CD14-positive monocyte (primary cell): ENCODE results near the gene UMPS. TPM values are rescaled to one million over a fixed set of nuclear protein-coding genes. Genes with fewer than 3 reads are reported as not detected.

Experiments used
- DNase-seq, 3 donors: peaks; one replicate each; pipeline ENCODE4 v3.0.0-alpha.2; 2011 to 2022
- H2AFZ ChIP-seq: 2 replicates; pipeline ENCODE4 v1.6.0; 2012; ENCODE audit warnings: mild to moderate bottlenecking, low read depth, low read length, inconsistent platforms; ENCODE audit not compliant: insufficient read depth, poor library complexity, severe bottlenecking
- H3K27ac ChIP-seq, 2 donors: 1 replicate in 1 of 2; 2 replicates in 1 of 2; pipeline ENCODE4 v1.5.1; 2012 to 2013; ENCODE audit warnings: low read length in 2 of 2, control low read depth in 1 of 2, inconsistent platforms in 1 of 2, low read depth in 1 of 2, mild to moderate bottlenecking in 1 of 2
- H3K27me3 ChIP-seq, 2 donors: one replicate each; pipeline versions ENCODE4 v1.6.0 to v1.6.1; 2011 to 2013; ENCODE audit warnings: low read length in 2 of 2; ENCODE audit not compliant: control insufficient read depth in 2 of 2, insufficient read depth in 2 of 2
- H3K36me3 ChIP-seq, 2 donors: replicated peaks in 1 of 2; 1 replicate in 1 of 2; 2 replicates in 1 of 2; pipeline versions ENCODE4 v1.5.1 to v1.6.1; 2012 to 2013; ENCODE audit warnings: low read length in 2 of 2, control low read depth in 1 of 2, inconsistent platforms in 1 of 2, mild to moderate bottlenecking in 1 of 2; ENCODE audit not compliant: insufficient read depth in 2 of 2, control insufficient read depth in 1 of 2
- H3K4me1 ChIP-seq, 2 donors: 1 replicate in 1 of 2; 2 replicates in 1 of 2; pipeline versions ENCODE4 v1.5.1 to v1.6.1; 2012 to 2013; ENCODE audit warnings: low read length in 2 of 2, control low read depth in 1 of 2, inconsistent platforms in 1 of 2, mild to moderate bottlenecking in 1 of 2, moderate library complexity in 1 of 2; ENCODE audit not compliant: insufficient read depth in 2 of 2, control insufficient read depth in 1 of 2
- H3K4me2 ChIP-seq: replicated peaks from 2 replicates; pipeline ENCODE3; 2012; ENCODE audit warnings: low read length, moderate library complexity, mild to moderate bottlenecking; ENCODE audit not compliant: poor library complexity, severe bottlenecking; ENCODE audit errors: extremely low read depth
- H3K4me3 ChIP-seq, 3 experiments: fragments of 200-600 bp in 1 of 3; sonication (generic) in 1 of 3; replicated peaks in 1 of 3; 1 replicate in 2 of 3; 2 replicates in 1 of 3; pipeline ENCODE4 v1.5.1; 2011 to 2013; ENCODE audit warnings: low read length in 3 of 3, mild to moderate bottlenecking in 3 of 3, control low read depth in 2 of 3, low read depth in 2 of 3, inconsistent platforms in 1 of 3, moderate library complexity in 1 of 3
- H3K79me2 ChIP-seq: 2 replicates; pipeline ENCODE4 v1.6.0; 2012; ENCODE audit warnings: mild to moderate bottlenecking, control low read depth, inconsistent platforms, low read length, moderate library complexity; ENCODE audit not compliant: insufficient read depth
- H3K9ac ChIP-seq: 2 replicates; pipeline ENCODE4 v1.6.0; 2017; ENCODE audit warnings: low read length, mild to moderate bottlenecking; ENCODE audit not compliant: insufficient read depth, poor library complexity, severe bottlenecking
- H3K9me3 ChIP-seq, 2 donors: replicated peaks in 1 of 2; 1 replicate in 1 of 2; 2 replicates in 1 of 2; pipeline versions ENCODE4 v1.5.1 to v1.6.1; 2012 to 2013; ENCODE audit warnings: low read length in 2 of 2, control low read depth in 1 of 2; ENCODE audit not compliant: control insufficient read depth in 1 of 2, insufficient read depth in 1 of 2
- H4K20me1 ChIP-seq: 2 replicates; pipeline ENCODE4 v1.6.0; 2012; ENCODE audit warnings: mild to moderate bottlenecking, low read length, control low read depth, moderate library complexity; ENCODE audit not compliant: insufficient read depth
- H3K27ac Mint-ChIP-seq, 7 donors: one replicate each; pipeline ENCODE4 v1.8.0; 2020; ENCODE audit warnings: mild to moderate bottlenecking in 7 of 7, mixed read lengths in 7 of 7, moderate library complexity in 6 of 7, inconsistent platforms in 2 of 7
- H3K27me3 Mint-ChIP-seq, 3 donors: one replicate each; pipeline ENCODE4 v1.8.0; 2021 to 2022; ENCODE audit warnings: low read depth in 3 of 3, mild to moderate bottlenecking in 3 of 3, mixed read lengths in 3 of 3, moderate library complexity in 3 of 3, inconsistent platforms in 1 of 3
- H3K36me3 Mint-ChIP-seq, 2 donors: one replicate each; pipeline ENCODE4 v1.8.0; 2020; ENCODE audit warnings: mixed read lengths in 2 of 2, inconsistent platforms in 1 of 2, mild to moderate bottlenecking in 1 of 2
- H3K4me1 Mint-ChIP-seq: one replicate; pipeline ENCODE4 v1.8.0; 2020; ENCODE audit warnings: mild to moderate bottlenecking, mixed read lengths
- H3K4me3 Mint-ChIP-seq, 2 donors: one replicate each; pipeline ENCODE4 v1.8.0; 2020; ENCODE audit warnings: mild to moderate bottlenecking in 2 of 2, mixed read lengths in 2 of 2, moderate library complexity in 1 of 2
- H3K9me3 Mint-ChIP-seq, 7 donors: one replicate each; pipeline ENCODE4 v1.8.0; 2020 to 2022; ENCODE audit warnings: mixed read lengths in 7 of 7, mild to moderate bottlenecking in 6 of 7, moderate library complexity in 6 of 7, inconsistent platforms in 2 of 7
- CTCF ChIP-seq: fragments of 200-600 bp; IDR thresholded peaks from one replicate; pipeline ENCODE4 v1.8.0; 2022; ENCODE audit warnings: antibody characterized with exemption, mild to moderate bottlenecking
- WGBS: methylation state at CpG from one replicate; pipeline ENCODE4 v1.1.5; 2013; ENCODE audit warnings: missing lambda C conversion rate; ENCODE audit not compliant: insufficient coverage; 5-methylcytosine and 5-hydroxymethylcytosine counted together
- intact Hi-C, 2 donors: fragments of 100-400 bp; cut with micrococcal nuclease; formaldehyde crosslinking; loops; one replicate each; pipeline versions ENCODE4 v1.15.0 to v1.15.1; 2023
- polyA plus RNA-seq, 3 donors: library from polyadenylated mRNA; depleted of rRNA in 1 of 3; unstranded in 2 of 3; stranded (reverse) in 1 of 3; fragments of 300-500 nt in 2 of 3; fragments of >200 nt in 1 of 3; fragmentation: Illumina TruSeq in 2 of 3; gene quantifications; 1 replicate in 2 of 3; 2 replicates in 1 of 3; pipeline ENCODE4 v1.2.3, GENCODE V29; 2012 to 2021

The UMPS gene
- polyA plus RNA-seq, 3 donors, result 4.6 to 13.5 (median 9.1) TPM

- intact Hi-C loops, result no loop called here
- peaks cover under 1 to 8% of the 10 kb centered on the region in 2 donors for H3K27me3 ChIP-seq
- H3K9me3 Mint-ChIP-seq, result peaks cover 0 to 3% (median 0%) of the 10 kb centered on the region in 7 donors
- H4K20me1 ChIP-seq, result no peaks in the 10 kb centered on the region
- peaks cover 10 to 20% (median 19%) of the 10 kb centered on the region in 3 donors for H3K27me3 Mint-ChIP-seq
- H2AFZ ChIP-seq, result no peak overlapping the region
- WGBS, result 100% methylated on average over 4 of the region's 5 CpGs
- H3K27ac Mint-ChIP-seq, result no peak overlapping the region
- no peaks in the 10 kb centered on the region for H3K9me3 ChIP-seq
- no peak overlapping the region for H3K9ac ChIP-seq
- no peak overlapping the region for H3K4me2 ChIP-seq
- peaks cover 9 to 14% of the 10 kb centered on the region in 2 donors for H3K4me1 ChIP-seq
- H3K4me3 Mint-ChIP-seq, result no peak overlapping the region
- H3K36me3 ChIP-seq, result no peaks in the 10 kb centered on the region
- no peak overlapping the region for H3K4me3 ChIP-seq
- DNase-seq, result no peak
- no peak for TF ChIP-seq CTCF
- H3K79me2 ChIP-seq, result no peaks in the 10 kb centered on the region
- H3K36me3 Mint-ChIP-seq, result no peaks in the 10 kb centered on the region
- H3K27ac ChIP-seq, result no peak overlapping the region
- peaks cover 19% of the 10 kb centered on the region for H3K4me1 Mint-ChIP-seq
These were observed 46.6 kb downstream of the UMPS start for GRCh38 chr3:124776856-124777255.

DNA sequence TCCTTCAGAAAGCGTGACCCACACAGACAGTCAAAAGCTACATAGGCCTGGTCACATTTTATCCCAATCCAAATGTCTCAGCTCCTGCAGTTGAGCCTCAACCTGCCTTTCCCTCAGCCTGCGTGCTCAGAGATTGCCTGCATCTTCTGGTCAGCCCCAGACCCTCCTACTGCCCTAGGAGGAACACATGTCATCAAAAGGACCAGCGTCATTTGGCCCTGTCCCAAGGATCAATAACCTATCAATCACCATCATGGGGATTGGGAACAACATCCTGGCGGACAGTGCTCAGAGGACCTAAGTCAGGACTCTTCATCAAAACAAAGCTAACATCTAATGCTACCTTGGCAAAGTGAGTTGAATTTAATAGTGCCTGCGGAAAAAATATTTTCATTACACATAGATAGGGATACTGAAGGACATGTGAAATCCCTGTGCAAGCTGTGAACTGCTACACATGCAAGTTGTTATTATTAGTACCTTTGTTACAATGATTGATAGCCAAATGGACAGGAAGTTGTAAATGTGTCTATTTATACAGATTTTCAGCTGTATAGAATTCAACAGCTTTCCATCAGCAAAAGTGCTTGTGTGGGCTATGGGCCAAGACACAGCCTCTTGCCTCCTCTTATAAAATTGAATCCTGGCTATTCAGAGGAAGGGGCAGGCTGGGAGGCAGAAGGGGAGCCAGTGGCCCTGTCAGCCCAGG, 47.7 kb downstream of the UMPS start:
- Histone ChIP-seq H3K27me3 (no peaks in the 10 kb centered on the region), H3K27ac (no peak overlapping the region), H3K4me3 (no peak overlapping the region), H3K9me3 (no peaks in the 10 kb centered on the region), H3K4me1 (peaks cover 8 to 9% of the 10 kb centered on the region in 2 donors), H3K4me2 (no peak overlapping the region), H4K20me1 (no peaks in the 10 kb centered on the region), H3K36me3 (no peaks in the 10 kb centered on the region), H3K79me2 (no peaks in the 10 kb centered on the region), H3K9ac (no peak overlapping the region), H2AFZ (no peak overlapping the region)
- intact Hi-C loops, result no loop called here
- Mint-ChIP-seq H3K9me3 (peaks cover 0 to 3% (median 0%) of the 10 kb centered on the region in 7 donors), H3K4me1 (peaks cover 14% of the 10 kb centered on the region), H3K27me3 (peaks cover 3 to 11% (median 10%) of the 10 kb centered on the region in 3 donors), H3K4me3 (no peak overlapping the region), H3K36me3 (no peaks in the 10 kb centered on the region), H3K27ac (no peak overlapping the region)
- no peak for DNase-seq
- WGBS, result 93% methylated on average over 3 of the region's 5 CpGs
- TF ChIP-seq CTCF, result no peak
